ENCODE results near the gene ADAMTSL3. TPM values are rescaled to one million over a fixed set of nuclear protein-coding genes. Genes with fewer than 3 reads are reported as not detected.

ADAMTSL3 gene
- total and polyA plus RNA-seq, 2 donors (not counting 1 experiment from before 2014, with no cell fraction given): 0.01 TPM; not detected in 1

DNA sequence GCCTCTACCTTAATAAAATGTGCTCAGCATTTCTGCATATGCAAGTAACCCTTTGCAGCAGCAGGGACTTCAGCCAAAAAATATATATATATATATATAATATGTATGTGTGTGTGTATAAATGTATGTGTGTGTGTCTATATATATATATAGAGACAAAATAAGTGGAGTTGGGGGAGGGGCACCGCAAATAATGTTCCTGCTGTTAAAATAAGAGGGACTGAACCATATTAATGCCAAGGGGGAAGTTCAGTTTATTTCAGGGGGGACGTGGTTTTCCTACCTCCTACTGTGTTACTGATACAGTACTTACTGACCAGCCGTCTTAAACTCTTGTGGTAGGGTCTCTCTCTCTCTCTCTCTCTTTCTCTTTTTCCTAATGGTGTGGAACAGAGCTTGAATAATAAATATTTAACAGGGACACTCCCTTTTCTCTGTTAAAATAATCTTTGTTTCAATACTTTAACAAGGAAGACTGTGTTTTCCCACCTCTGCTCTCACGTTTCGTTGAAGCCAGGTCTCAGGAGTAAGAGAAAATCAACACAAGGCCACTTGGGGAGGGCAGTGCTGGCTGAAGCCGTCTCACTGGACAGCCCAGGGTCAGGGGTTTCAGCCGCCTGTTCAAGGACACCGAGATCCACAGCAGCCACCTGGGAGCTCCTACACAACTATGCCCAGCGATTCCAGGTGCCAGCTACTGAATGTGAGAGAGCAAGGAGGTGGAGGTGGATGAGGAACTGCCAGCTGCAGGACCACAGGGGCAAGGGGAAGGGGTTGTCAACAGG is 42.8 kb upstream of the ADAMTSL3 start:
- no peaks in the 10 kb centered on the region for H3K4me1 Mint-ChIP-seq
- TF ChIP-seq, protein P1, sequence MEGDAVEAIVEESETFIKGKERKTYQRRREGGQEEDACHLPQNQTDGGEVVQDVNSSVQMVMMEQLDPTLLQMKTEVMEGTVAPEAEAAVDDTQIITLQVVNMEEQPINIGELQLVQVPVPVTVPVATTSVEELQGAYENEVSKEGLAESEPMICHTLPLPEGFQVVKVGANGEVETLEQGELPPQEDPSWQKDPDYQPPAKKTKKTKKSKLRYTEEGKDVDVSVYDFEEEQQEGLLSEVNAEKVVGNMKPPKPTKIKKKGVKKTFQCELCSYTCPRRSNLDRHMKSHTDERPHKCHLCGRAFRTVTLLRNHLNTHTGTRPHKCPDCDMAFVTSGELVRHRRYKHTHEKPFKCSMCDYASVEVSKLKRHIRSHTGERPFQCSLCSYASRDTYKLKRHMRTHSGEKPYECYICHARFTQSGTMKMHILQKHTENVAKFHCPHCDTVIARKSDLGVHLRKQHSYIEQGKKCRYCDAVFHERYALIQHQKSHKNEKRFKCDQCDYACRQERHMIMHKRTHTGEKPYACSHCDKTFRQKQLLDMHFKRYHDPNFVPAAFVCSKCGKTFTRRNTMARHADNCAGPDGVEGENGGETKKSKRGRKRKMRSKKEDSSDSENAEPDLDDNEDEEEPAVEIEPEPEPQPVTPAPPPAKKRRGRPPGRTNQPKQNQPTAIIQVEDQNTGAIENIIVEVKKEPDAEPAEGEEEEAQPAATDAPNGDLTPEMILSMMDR (IDR thresholded peaks at IDR 0.05): no peak
- TF ChIP-seq EZH2 (IDR thresholded peaks at IDR 0.05; ENCODE audit: borderline replicate concordance, insufficient read depth, low read depth, low read length, poor library complexity, severe bottlenecking): no peak
- H3K4me3 ChIP-seq (ENCODE audit: control extremely low read depth in 1 of 5, extremely low read depth in 1 of 5, insufficient read depth in 1 of 5, low read depth in 2 of 5, low read length in 4 of 5): no peak overlapping the region
- no peaks in the 10 kb centered on the region for H4K20me1 ChIP-seq (ENCODE audit: control insufficient read depth, insufficient read depth, low read length, poor library complexity, severe bottlenecking)
- H3K79me2 ChIP-seq (ENCODE audit: control insufficient read depth, insufficient read depth, low read length): no peaks in the 10 kb centered on the region
- DNase-seq: no peak
- ChIA-PET CTCF (no interaction called here), POLR2A (no interaction called here)
- H3K9ac ChIP-seq (ENCODE audit: low read length): no peak overlapping the region
- intact Hi-C loops (cut with micrococcal nuclease): no loop called here
- H3K27ac ChIP-seq (ENCODE audit: low read length in 2 of 2): no peak overlapping the region
- peaks cover 6% of the 10 kb centered on the region for H3K27me3 Mint-ChIP-seq
- H3K4me3 Mint-ChIP-seq: no peak overlapping the region
- H3K27me3 ChIP-seq (replicated peaks in 1 of 4; ENCODE audit: control extremely low read depth in 1 of 4, control insufficient read depth in 3 of 4, insufficient read depth in 4 of 4, low read length in 3 of 4): no peaks in the 10 kb centered on the region
- no peak overlapping the region for H3K4me2 ChIP-seq (replicated peaks; ENCODE audit: low read depth, low read length, poor library complexity, severe bottlenecking)
- H3K9me3 ChIP-seq (ENCODE audit: control extremely low read depth in 1 of 3, control insufficient read depth in 2 of 3, insufficient read depth in 1 of 3, low read length in 2 of 3): no peaks in the 10 kb centered on the region
- no peak for ATAC-seq (ENCODE audit: low read depth)
- H3K27ac Mint-ChIP-seq: no peak overlapping the region
- H2AFZ ChIP-seq (ENCODE audit: insufficient read depth, low read depth, low read length, poor library complexity, severe bottlenecking): no peak overlapping the region
- no peaks in the 10 kb centered on the region for H3K9me3 Mint-ChIP-seq (ENCODE audit: insufficient read depth)
- no peaks in the 10 kb centered on the region for H3K4me1 ChIP-seq (ENCODE audit: control insufficient read depth in 2 of 2, insufficient read depth in 2 of 2, low read length in 2 of 2)
- no peaks in the 10 kb centered on the region for H3K36me3 ChIP-seq (replicated peaks in 1 of 2; ENCODE audit: control extremely low read depth in 1 of 2, control insufficient read depth in 1 of 2, extremely low read depth in 1 of 2, insufficient read depth in 2 of 2, low read length in 1 of 2)
- 93% methylated on average over 7 of the region's 9 CpGs for WGBS (ENCODE audit: insufficient coverage)

DNA sequence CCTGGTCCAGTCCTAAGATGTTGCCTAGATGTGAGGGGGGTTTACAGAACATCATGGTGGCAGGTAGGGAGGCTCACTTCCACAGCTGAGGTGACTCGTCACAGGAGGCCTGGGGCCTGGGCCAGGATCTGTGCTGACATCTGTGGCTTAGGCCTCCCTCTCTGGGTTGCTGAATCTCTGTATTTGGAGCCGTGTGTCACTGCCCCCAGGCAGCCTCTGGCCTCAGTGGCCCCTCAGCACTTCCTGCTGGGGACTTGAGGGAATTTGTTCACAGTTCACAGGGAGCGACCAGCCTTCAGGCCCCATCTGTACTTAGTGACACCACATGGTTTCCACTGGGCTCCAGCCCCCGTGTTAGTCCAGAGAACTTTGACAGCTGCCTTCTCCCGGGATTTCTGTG is 41.7 kb upstream of the ADAMTSL3 start:
- no peak overlapping the region for H3K27ac ChIP-seq (ENCODE audit: low read length in 2 of 2)
- CTCF ChIA-PET: no interaction called here

More for the DNA sequence above, 41.7 kb upstream of the ADAMTSL3 start:
- Mint-ChIP-seq H3K9me3 (ENCODE audit: insufficient read depth) (no peaks in the 10 kb centered on the region), H3K4me1 (no peaks in the 10 kb centered on the region), H3K4me3 (no peak overlapping the region), H3K27me3 (peaks cover 3% of the 10 kb centered on the region), H3K27ac (no peak overlapping the region)
- Histone ChIP-seq H3K4me3 (ENCODE audit: control extremely low read depth in 1 of 5, extremely low read depth in 1 of 5, insufficient read depth in 1 of 5, low read depth in 2 of 5, low read length in 4 of 5) (no peak overlapping the region), H3K4me2 (replicated peaks; ENCODE audit: low read depth, low read length, poor library complexity, severe bottlenecking) (no peak overlapping the region), H3K4me1 (ENCODE audit: control insufficient read depth in 2 of 2, insufficient read depth in 2 of 2, low read length in 2 of 2) (no peaks in the 10 kb centered on the region), H3K79me2 (ENCODE audit: control insufficient read depth, insufficient read depth, low read length) (no peaks in the 10 kb centered on the region), H2AFZ (ENCODE audit: insufficient read depth, low read depth, low read length, poor library complexity, severe bottlenecking) (no peak overlapping the region), H4K20me1 (ENCODE audit: control insufficient read depth, insufficient read depth, low read length, poor library complexity, severe bottlenecking) (no peaks in the 10 kb centered on the region), H3K36me3 (replicated peaks in 1 of 2; ENCODE audit: control extremely low read depth in 1 of 2, control insufficient read depth in 1 of 2, extremely low read depth in 1 of 2, insufficient read depth in 2 of 2, low read length in 1 of 2) (no peaks in the 10 kb centered on the region), H3K27me3 (replicated peaks in 1 of 4; ENCODE audit: control extremely low read depth in 1 of 4, control insufficient read depth in 3 of 4, insufficient read depth in 4 of 4, low read length in 3 of 4) (no peaks in the 10 kb centered on the region), H3K9ac (ENCODE audit: low read length) (no peak overlapping the region), H3K9me3 (ENCODE audit: control extremely low read depth in 1 of 3, control insufficient read depth in 2 of 3, insufficient read depth in 1 of 3, low read length in 2 of 3) (no peaks in the 10 kb centered on the region)
- ATAC-seq (ENCODE audit: low read depth) (no peak), DNase-seq (no peak)
- POLR2A ChIA-PET: no interaction called here
- intact Hi-C loops (cut with micrococcal nuclease): no loop called here
- 91% methylated on average over 4 of the region's 5 CpGs for WGBS (ENCODE audit: insufficient coverage)
- TF ChIP-seq, protein P1 (IDR thresholded peaks at IDR 0.05): no peak
- TF ChIP-seq EZH2 (IDR thresholded peaks at IDR 0.05; ENCODE audit: borderline replicate concordance, insufficient read depth, low read depth, low read length, poor library complexity, severe bottlenecking): no peak
